ENCODE data around the gene FAM83G. TPM values are rescaled to one million over a fixed set of nuclear protein-coding genes. Genes with fewer than 3 reads are reported as not detected.

The FAM83G gene
- total and polyA plus RNA-seq, 2 donors (not counting 3 experiments of a cell fraction or from before 2014, with no cell fraction given) = 7.0 to 10.9 TPM

- Histone ChIP-seq H3K4me3 (replicated peaks in 1 of 3; ENCODE audit: insufficient read depth in 1 of 3, low read depth in 1 of 3, low read length in 3 of 3) (no peak overlapping the region), H4K20me1 (replicated peaks; ENCODE audit: control insufficient read depth, extremely low read depth, insufficient read depth, low read length) (no peaks in the 10 kb centered on the region), H3K9me1 (replicated peaks; ENCODE audit: control insufficient read depth, extremely low read depth, insufficient read depth, low read length) (no peaks in the 10 kb centered on the region), H3K4me2 (ENCODE audit: insufficient read depth, low read length) (no peak overlapping the region), H3K27ac (ENCODE audit: insufficient read depth, low read depth, low read length) (no peak overlapping the region), H3K27me3 (ENCODE audit: control insufficient read depth in 2 of 2, insufficient read depth in 2 of 2, low read length in 2 of 2) (no peaks in the 10 kb centered on the region), H3K9ac (replicated peaks; ENCODE audit: extremely low read depth, insufficient read depth, low read length) (no peak overlapping the region), H3K79me2 (ENCODE audit: control insufficient read depth, insufficient read depth, low read length) (no peaks in the 10 kb centered on the region), H3K36me3 (ENCODE audit: control insufficient read depth in 2 of 2, extremely low read depth in 1 of 2, insufficient read depth in 2 of 2, low read length in 2 of 2) (no peaks in the 10 kb centered on the region), H2AFZ (ENCODE audit: low read depth, low read length) (no peak overlapping the region), H3K4me1 (ENCODE audit: control insufficient read depth, extremely low read depth, insufficient read depth, low read length) (peaks cover 2% of the 10 kb centered on the region), H3K9me3 (replicated peaks; ENCODE audit: control insufficient read depth, insufficient read depth, low read length) (no peaks in the 10 kb centered on the region)
- POLR2A ChIA-PET = no interaction called here
- no peak for TF ChIP-seq JUN (IDR thresholded peaks at IDR 0.05; ENCODE audit: borderline replicate concordance, insufficient read depth, insufficient read length, low read depth)
- no peak for TF ChIP-seq MYC (IDR thresholded peaks at IDR 0.05; ENCODE audit: low read depth, low read length)
- TF ChIP-seq POLR2AphosphoS5 (IDR thresholded peaks at IDR 0.05; ENCODE audit: insufficient read depth, low read depth, low read length) = no peak
- no peak for TF ChIP-seq POLR2A (IDR thresholded peaks at IDR 0.05; ENCODE audit: low read depth, low read length)
- no peak for TF ChIP-seq EZH2 (IDR thresholded peaks at IDR 0.05; ENCODE audit: borderline replicate concordance, low read depth, low read length, severe bottlenecking)
- no peak for TF ChIP-seq CTCF (IDR thresholded peaks at IDR 0.05; ENCODE audit: extremely low read depth in 1 of 2, insufficient read depth in 1 of 2, low read depth in 1 of 2, low read length in 2 of 2)
- DNase-seq (ENCODE audit: low read depth, low spot score) = no peak
- FAIRE-seq = no peak
- intact Hi-C loops (cut with micrococcal nuclease) = no loop called here
- BruUV-seq (replicated peaks) = no TSS peak
- CTCF ChIA-PET = interaction anchor here (1.8 to 2.7 kb wide), 2 partner anchors 11 to 51 kb away, joined by 5 to 8 read pairs; no protein-coding TSS in a partner anchor
- dilution Hi-C loops (cut with MboI; ENCODE audit: extremely low pct_ligation_motif_present, low sequenced_read_pairs) = no loop called here
Observed at GRCh38 chr17:19011581-19011980, 7.0 kb upstream of the FAM83G start.

Data from endothelial cell of umbilical vein (primary cell).